CD4-positive, alpha-beta T cell (primary cell): ENCODE data around the gene IARS2. TPM values are rescaled to one million over a fixed set of nuclear protein-coding genes. Genes with fewer than 3 reads are reported as not detected.
"Not testable (repeated sequence)": the region's sequence is repeated elsewhere in the genome, so short reads cannot be mapped to it uniquely, and the experiment has no call there.

Experiments used
- ATAC-seq: fragments of 200-7000 bp; cut with Tn5 transposase; one replicate; pipeline ENCODE4 v1.10.0; 2022; ENCODE audit warnings: mild to moderate bottlenecking; ENCODE audit not compliant: poor library complexity
- CTCF ChIA-PET: fragments of 350-600 bp; sonication (Branson Sonifier 250); formaldehyde crosslinking; loops from one replicate; lab custom pipeline; 2021; ENCODE audit warnings: antibody characterized with exemption, inconsistent platforms; lab: Charles Lee
- POLR2A ChIA-PET: fragments of 350-600 bp; sonication (Branson Sonifier 250); formaldehyde crosslinking; loops from one replicate; lab custom pipeline; 2021; ENCODE audit warnings: antibody characterized with exemption, inconsistent platforms; lab: Charles Lee
- DNase-seq, 14 experiments: peaks; one replicate each; pipeline ENCODE4 v3.0.0-alpha.2; 2013 to 2020; ENCODE audit warnings: mixed read lengths in 2 of 14
- H3K27ac ChIP-seq, 2 donors: one replicate each; pipeline versions ENCODE4 v1.5.1 to v1.7.0; 2013; ENCODE audit warnings: low read length in 2 of 2, low read depth in 1 of 2, mild to moderate bottlenecking in 1 of 2
- H3K27me3 ChIP-seq, 2 experiments: 1 replicate in 1 of 2; 2 replicates in 1 of 2; pipeline versions ENCODE4 v1.6.1 to v1.7.0; 2013; ENCODE audit warnings: low read length in 2 of 2, control low read depth in 1 of 2, mild to moderate bottlenecking in 1 of 2, moderate library complexity in 1 of 2; ENCODE audit not compliant: insufficient read depth in 2 of 2, control insufficient read depth in 1 of 2
- H3K36me3 ChIP-seq: one replicate; pipeline ENCODE4 v1.6.1; 2013; ENCODE audit warnings: low read length, control low read depth; ENCODE audit not compliant: insufficient read depth
- H3K4me1 ChIP-seq: one replicate; pipeline ENCODE4 v1.6.1; 2013; ENCODE audit warnings: low read length, control low read depth; ENCODE audit not compliant: insufficient read depth
- H3K4me3 ChIP-seq: one replicate; pipeline ENCODE4 v1.5.1; 2013; ENCODE audit warnings: mild to moderate bottlenecking, low read length, moderate library complexity
- H3K9me3 ChIP-seq, 2 experiments: 1 replicate in 1 of 2; 2 replicates in 1 of 2; pipeline versions ENCODE4 v1.6.1 to v1.7.0; 2013; ENCODE audit warnings: low read length in 2 of 2, mild to moderate bottlenecking in 2 of 2, control low read depth in 1 of 2, moderate library complexity in 1 of 2; ENCODE audit not compliant: control insufficient read depth in 1 of 2, insufficient read depth in 1 of 2
- H3K27ac Mint-ChIP-seq: one replicate; pipeline ENCODE4 v1.8.0; 2020; ENCODE audit warnings: mixed read lengths
- H3K27me3 Mint-ChIP-seq: one replicate; pipeline ENCODE4 v1.8.0; 2021; ENCODE audit warnings: mixed read lengths
- H3K36me3 Mint-ChIP-seq: one replicate; pipeline ENCODE4 v1.8.0; 2021; ENCODE audit warnings: low read depth, mixed read lengths
- H3K4me1 Mint-ChIP-seq: one replicate; pipeline ENCODE4 v1.8.0; 2021; ENCODE audit warnings: low read depth, mixed read lengths
- H3K4me3 Mint-ChIP-seq: one replicate; pipeline ENCODE4 v1.8.0; 2020; ENCODE audit warnings: mild to moderate bottlenecking, mixed read lengths
- H3K9me3 Mint-ChIP-seq: one replicate; pipeline ENCODE4 v1.8.0; 2020; ENCODE audit warnings: mixed read lengths
- CTCF ChIP-seq: fragments of 200-600 bp; IDR thresholded peaks from one replicate; pipeline ENCODE4 v1.8.0; 2022; ENCODE audit warnings: antibody characterized with exemption, mild to moderate bottlenecking
- intact Hi-C, 2 experiments: fragments of 100-400 bp; cut with DNase I in 1 of 2; cut with micrococcal nuclease in 1 of 2; formaldehyde crosslinking; loops; one replicate each; pipeline versions ENCODE4 v1.15.1 to v1.9.0; 2023 to 2025; cut with DNase I, micrococcal nuclease
- total RNA-seq, 174 experiments: library from RNA in 2 of 174; stranded (reverse) in 2 of 174; gene quantifications; one replicate each; pipeline ENCODE4 v1.2.3 and lab custom pipeline; 2021 to 2026

IARS2 gene
- total RNA-seq, 2 experiments from 2014 or later = 18.9 to 19.0 TPM

- Mint-ChIP-seq H3K9me3 (no peaks in the 10 kb centered on the region), H3K27ac (peak overlapping the region; percentile 67), H3K27me3 (no peaks in the 10 kb centered on the region), H3K4me3 (no peak overlapping the region), H3K4me1 (peaks cover 25% of the 10 kb centered on the region), H3K36me3 (peaks cover 91% of the 10 kb centered on the region)
- Histone ChIP-seq H3K36me3 (peaks cover 65% of the 10 kb centered on the region), H3K27ac (no peak overlapping the region), H3K4me1 (peaks cover 6% of the 10 kb centered on the region), H3K4me3 (no peak overlapping the region), H3K9me3 (no peaks in the 10 kb centered on the region), H3K27me3 (no peaks in the 10 kb centered on the region)
- intact Hi-C loops = no loop called here
- ATAC-seq = no peak
- DNase-seq = no peak
- CTCF ChIA-PET = no interaction called here
- POLR2A ChIA-PET = interaction anchor here (0.6 kb wide), 2 partner anchors 67 to 466 kb away, joined by 3 read pairs; no protein-coding TSS in a partner anchor
- no peak for TF ChIP-seq CTCF
Measured at GRCh38 chr1:220157738-220158137, 63.8 kb downstream of the IARS2 start.

- H3K9me3 ChIP-seq, H3K27me3 ChIP-seq, intact Hi-C loops, H3K27me3 Mint-ChIP-seq, CTCF ChIA-PET, DNase-seq, H3K27ac ChIP-seq, H3K9me3 Mint-ChIP-seq, POLR2A ChIA-PET, H3K4me3 ChIP-seq, H3K4me3 Mint-ChIP-seq, H3K4me1 ChIP-seq, ATAC-seq: not testable (repeated sequence)
- peaks cover 60% of the 10 kb centered on the region for H3K36me3 ChIP-seq
- peaks cover 25% of the 10 kb centered on the region for H3K4me1 Mint-ChIP-seq
- H3K27ac Mint-ChIP-seq = peak overlapping the region; percentile 55
- peaks cover 85% of the 10 kb centered on the region for H3K36me3 Mint-ChIP-seq
Measured at GRCh38 chr1:220158530-220158929, 64.6 kb downstream of the IARS2 start.

GRCh38 chr1:220159041-220159440, 65.1 kb downstream of the IARS2 start:
- CTCF ChIA-PET = interaction anchor here (1.3 kb wide), 1 partner anchor 9 kb away, joined by 4 read pairs; no protein-coding TSS in a partner anchor

More at GRCh38 chr1:220159041-220159440, 65.1 kb downstream of the IARS2 start:
- peaks cover 6% of the 10 kb centered on the region for H3K4me1 ChIP-seq
- no peak overlapping the region for H3K27ac ChIP-seq
- H3K27me3 ChIP-seq = no peaks in the 10 kb centered on the region
- TF ChIP-seq CTCF = no peak
- H3K27ac Mint-ChIP-seq = peak overlapping the region; percentile 55
- DNase-seq = no peak
- peaks cover 84% of the 10 kb centered on the region for H3K36me3 Mint-ChIP-seq
- H3K9me3 ChIP-seq = no peaks in the 10 kb centered on the region
- peaks cover 25% of the 10 kb centered on the region for H3K4me1 Mint-ChIP-seq
- peaks cover 58% of the 10 kb centered on the region for H3K36me3 ChIP-seq
- no peak overlapping the region for H3K4me3 Mint-ChIP-seq
- POLR2A ChIA-PET = no interaction called here
- no peak for ATAC-seq
- H3K4me3 ChIP-seq = no peak overlapping the region
- no peaks in the 10 kb centered on the region for H3K9me3 Mint-ChIP-seq
- intact Hi-C loops = no loop called here
- H3K27me3 Mint-ChIP-seq = no peaks in the 10 kb centered on the region
